GM19468 (cell line): ENCODE results near the gene KLRC4.
"Not testable (repeated sequence)": the region's sequence is repeated elsewhere in the genome, so short reads cannot be mapped to it uniquely, and the experiment has no call there.

Experiments used
- ATAC-seq: cut with Tn5 transposase; IDR thresholded peaks from one replicate; pipeline ENCODE4 v1.9.1; 2021; ENCODE audit warnings: mild to moderate bottlenecking, moderate library complexity, moderate number of reproducible peaks; ENCODE audit not compliant: unreplicated experiment; ENCODE audit errors: extremely low read depth

The KLRC4 gene

GRCh38 chr12:10400829-10401228 is 8.7 kb downstream of the KLRC4 start:
- ATAC-seq, result no peak

GRCh38 chr12:10398168-10398567 is 11.4 kb downstream of the KLRC4 start:
- ATAC-seq, result no peak

DNA sequence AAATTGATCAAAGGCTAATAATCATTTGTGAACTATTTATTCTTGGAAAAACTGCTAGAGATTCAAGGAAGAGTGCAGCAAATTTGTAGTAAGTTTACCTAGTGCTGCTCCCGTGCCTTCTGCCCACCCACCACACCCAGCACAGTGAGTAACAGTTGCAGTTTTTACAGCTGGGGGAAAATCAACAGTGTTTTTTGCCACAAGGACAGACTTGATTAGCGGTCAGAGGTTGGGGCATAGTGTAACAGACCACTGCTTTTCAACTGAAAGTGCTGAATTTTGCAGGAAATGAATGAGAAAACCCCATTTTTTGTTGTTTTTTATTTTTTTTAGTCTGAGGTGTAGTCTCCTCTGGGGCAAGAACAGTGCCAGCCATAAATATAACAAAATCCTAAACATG is 12.3 kb downstream of the KLRC4 start:
- no peak for ATAC-seq

DNA sequence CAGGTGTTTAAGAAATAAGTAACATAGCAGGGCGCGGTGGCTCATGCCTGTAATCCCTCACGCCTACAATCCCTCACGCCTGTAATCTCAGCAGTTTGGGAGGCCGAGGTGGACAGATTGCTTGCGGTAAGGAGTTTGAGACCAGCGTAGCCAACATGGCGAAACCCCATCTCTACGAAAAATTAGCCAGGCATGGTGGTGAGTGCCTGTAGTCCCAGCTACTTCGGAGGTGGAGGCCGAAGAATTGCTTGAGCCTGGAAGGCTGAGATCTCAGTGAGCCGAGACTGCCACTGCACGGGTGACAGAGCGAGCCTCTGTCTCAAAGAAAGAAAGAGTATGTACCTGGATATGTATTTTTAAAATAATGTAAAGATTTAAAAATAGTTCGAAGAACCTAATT is 13.4 kb downstream of the KLRC4 start:
- not testable (repeated sequence) for ATAC-seq

DNA sequence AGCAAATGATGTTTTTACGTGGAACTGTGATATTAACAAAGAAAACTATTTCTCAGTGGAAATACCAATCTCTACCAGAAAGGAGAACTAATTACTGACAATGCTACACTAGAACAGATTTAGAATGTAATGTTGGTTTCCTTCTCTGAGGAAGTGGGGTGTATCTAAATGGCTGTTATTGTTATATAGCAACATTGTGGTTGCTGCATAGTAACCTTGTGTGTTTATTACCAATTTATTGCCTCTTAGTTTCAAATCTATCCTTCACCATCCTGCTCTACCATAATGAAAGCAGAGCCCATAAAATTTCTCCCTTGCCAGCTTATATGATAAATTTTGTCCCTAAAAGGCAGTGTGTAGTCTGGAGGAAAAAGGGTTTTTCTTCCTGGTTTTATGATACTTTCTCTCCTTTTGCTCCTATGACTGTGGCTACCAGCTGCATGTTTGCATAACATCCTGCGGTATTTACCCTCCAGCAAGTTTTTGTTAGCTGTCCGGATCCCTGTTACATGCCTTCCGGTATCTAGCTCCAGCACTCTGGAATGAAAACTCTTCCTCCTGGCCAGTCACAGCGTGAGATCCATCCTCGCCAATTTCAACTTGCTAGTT is 14.1 kb downstream of the KLRC4 start:
- no peak for ATAC-seq

DNA sequence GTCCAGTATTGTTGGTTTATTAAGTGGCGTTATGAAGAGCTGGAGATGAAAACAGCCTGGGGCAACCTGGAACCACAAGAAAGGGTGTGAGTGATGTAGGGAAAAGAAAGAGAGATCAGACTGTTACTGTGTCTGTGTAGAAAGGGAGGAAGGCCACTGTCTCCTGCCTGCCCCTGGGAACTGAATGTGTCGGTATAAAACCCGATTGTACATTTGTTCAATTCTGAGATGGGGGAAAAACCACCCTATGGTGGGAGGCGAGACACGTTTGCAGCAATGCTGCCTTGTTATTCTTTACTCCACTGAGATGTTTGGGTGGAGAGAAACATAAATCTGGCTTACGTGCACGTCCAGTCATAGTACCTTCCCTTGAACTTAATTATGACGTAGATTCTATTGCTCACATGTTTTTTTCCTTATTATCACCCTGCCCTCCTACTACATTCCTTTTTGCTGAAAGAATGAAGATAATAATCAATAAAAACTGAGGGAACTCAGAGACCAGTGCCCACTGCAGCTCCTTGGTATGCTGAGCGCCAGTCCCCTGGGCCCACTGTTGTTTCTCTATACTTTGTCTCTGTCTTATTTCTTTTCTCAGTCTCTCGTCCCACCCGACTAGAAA is 14.9 kb downstream of the KLRC4 start:
- ATAC-seq, result not testable (repeated sequence)

DNA sequence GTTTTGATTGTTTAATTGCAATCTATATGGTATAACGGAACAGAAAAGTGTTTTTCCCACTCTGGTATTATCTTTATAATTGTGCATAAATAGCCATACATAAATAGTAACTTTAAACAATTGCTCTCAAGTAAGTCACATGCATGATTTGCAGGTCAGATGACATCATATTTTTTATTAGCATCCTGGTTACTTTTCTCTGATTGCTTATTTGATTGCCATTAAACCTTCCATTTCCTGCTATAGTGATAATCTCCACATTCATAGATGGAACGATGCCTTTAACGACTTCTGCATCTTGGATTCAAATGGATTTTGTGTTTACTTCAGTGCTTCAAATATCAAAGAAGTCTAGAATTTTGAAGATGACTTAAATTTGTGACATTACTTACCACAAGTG is 16.3 kb downstream of the KLRC4 start:
- ATAC-seq, result no peak

DNA sequence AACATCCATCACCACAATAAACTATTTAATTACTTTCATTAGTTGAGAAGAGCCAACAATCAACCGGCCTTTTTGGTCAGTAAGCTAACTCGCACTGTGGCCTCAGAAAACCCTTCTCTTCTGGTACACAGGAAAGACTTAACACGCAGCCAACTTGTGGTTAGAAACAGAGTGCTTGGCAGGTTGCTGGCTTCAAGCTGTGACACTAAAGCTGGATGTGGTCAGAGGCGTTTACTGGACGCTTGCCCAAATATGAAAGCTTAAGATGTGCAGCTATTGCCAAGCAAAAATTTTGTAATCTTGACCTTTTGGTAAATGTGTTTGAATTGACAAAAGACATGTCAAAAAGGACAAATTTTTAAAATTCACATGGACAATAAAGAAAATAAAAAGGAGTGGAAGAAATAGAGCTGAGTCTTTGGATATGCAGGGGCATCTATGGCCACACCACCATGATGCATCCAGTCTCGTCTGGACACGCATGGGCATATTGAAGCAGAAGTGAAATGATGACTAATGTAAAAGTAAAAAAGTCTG is 17.1 kb downstream of the KLRC4 start:
- peak; percentile 68 for ATAC-seq

- ATAC-seq, result not testable (repeated sequence)
These were observed 18.6 kb downstream of the KLRC4 start for GRCh38 chr12:10390991-10391390.

DNA sequence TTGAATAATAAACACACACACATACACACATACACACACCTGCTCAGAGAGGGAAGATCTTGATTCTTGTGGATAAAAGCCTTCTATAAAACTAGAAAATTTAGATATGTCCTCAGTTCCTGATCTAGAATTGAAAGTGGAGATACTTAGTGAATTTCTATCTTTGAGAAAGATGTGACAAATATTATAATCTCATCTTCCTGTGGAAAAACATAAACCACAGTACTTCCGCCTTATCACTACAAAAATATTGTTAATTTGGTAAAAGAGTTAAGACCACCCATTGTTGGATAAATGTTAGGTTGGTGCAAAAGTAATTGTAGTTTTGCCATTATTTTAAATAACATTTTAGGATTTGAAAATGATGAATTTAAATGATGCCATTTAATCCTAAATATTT is 19.7 kb downstream of the KLRC4 start, which contains the start of gene KLRK1:
Gene KLRK1 (minus strand): TSS at position 138 of the 400 bp plus-strand sequence. CDS start 1,231 bp downstream, outside the sequence.
- no peak for ATAC-seq

- ATAC-seq, result no peak
These were observed 20.7 kb downstream of the KLRC4 start for GRCh38 chr12:10388624-10389413.

- not testable (repeated sequence) for ATAC-seq
These were observed 22.1 kb downstream of the KLRC4 start for GRCh38 chr12:10387498-10387897.

GRCh38 chr12:10386857-10387256 is 22.7 kb downstream of the KLRC4 start:
- ATAC-seq, result no peak

- no peak for ATAC-seq
These were observed 24.4 kb downstream of the KLRC4 start for GRCh38 chr12:10385166-10385613.

DNA sequence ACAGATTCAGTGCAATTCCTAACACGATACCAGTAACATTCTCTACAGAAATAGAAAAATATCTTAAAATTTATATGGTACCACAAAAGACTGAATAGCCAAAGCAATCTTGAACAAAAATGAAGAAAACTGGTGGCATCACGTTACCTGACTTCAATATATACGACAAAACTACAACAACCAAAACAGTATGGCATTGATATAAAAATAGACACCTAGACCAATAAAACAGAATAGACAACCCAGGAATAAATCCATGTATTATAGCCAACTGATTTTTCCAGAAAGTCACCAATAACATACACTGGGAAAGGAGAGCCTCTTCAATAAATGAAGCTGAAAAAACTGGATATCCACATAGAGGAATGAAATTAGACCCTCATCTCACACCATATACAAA is 25.4 kb downstream of the KLRC4 start:
- ATAC-seq, result no peak

DNA sequence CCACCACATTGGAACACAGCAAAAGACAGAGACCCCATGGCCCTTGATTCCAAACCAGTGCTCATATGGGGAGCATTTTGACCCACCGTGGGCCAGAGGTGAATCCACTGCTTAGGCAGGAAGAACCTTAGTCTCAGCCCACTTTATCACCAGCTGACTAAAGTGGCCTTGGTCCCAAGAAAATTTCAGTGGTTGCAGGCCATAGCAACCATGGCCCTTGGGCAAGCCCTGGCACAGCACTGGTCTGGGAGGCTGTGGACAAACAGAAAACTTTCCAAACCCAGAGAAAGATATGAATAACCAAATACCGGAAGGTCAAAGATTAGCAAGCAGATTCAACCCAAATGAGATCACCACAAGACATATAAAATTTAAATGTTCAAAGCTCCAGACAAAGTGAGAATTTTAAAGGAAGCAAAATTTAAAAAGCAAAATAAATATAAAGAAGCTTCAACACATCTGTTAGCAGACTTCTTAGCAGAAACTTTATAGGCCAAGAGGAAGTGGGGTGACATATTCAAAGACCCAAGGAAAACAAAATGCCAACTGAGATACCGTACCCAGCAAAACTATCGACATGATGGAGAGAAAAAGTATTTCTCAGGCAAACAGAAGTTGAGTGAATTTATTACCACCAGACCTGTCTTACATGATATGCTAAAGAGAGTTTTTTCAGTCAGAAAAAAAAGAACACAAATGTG is 27.5 kb downstream of the KLRC4 start:
- ATAC-seq, result no peak

GRCh38 chr12:10378737-10379136 is 30.8 kb downstream of the KLRC4 start:
- not testable (repeated sequence) for ATAC-seq

GRCh38 chr12:10374624-10375018 is 34.9 kb downstream of the KLRC4 start:
- ATAC-seq, result no peak

GRCh38 chr12:10372559-10372958 is 37.0 kb downstream of the KLRC4 start:
- ATAC-seq, result no peak

DNA sequence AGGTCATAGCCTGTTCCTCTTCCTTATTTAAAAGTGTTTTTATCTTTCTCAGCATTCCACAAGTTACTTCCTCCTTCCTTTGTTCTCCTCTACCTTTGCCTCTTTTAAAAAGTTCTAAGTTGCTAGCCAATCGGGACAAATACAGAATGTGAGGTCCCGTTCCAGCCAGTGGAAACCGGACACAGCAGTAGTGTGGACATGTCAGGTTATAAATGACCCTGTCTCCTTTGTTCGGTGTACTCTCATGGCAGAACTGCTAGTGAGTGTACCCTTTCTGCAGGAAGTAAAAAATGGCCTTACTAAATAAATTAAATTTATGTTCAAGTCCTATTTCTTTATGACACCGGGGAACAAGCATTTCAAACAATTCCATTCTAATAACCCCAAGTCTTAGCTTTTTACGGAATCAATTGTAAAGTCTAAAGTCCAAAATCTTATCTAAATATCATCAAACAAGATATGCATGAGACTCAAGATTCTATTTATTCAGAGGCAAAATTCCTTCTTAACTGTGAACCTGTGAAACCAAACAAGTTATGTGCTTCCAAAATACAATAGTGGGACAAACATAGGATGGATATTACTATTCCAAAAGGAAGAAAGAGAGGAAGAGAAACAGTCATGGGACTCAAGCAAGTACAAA is 37.5 kb downstream of the KLRC4 start:
- ATAC-seq, result not testable (repeated sequence)
